ENCODE data around the gene KIAA1549.

The KIAA1549 gene

GRCh38 chr7:138890499-138891445 is 90.4 kb downstream of the KIAA1549 start:
- Histone ChIP-seq H3K27ac (no peak overlapping the region), H3K4me2 (no peak overlapping the region)

GRCh38 chr7:138889582-138890498 is 91.3 kb downstream of the KIAA1549 start:
- no peak overlapping the region for H3K4me2 ChIP-seq
- no peak for TF ChIP-seq CTCF (conservative IDR thresholded peaks at IDR 0.05; ENCODE audit: low read depth, low read length)
- no peaks in the 10 kb centered on the region for H3K79me2 ChIP-seq (ENCODE audit: insufficient read depth, low read depth)
- H3K27me3 ChIP-seq (ENCODE audit: insufficient read depth, low read depth) = no peaks in the 10 kb centered on the region
- H3K4me1 ChIP-seq (ENCODE audit: low read depth, poor library complexity, severe bottlenecking) = peaks cover 11% of the 10 kb centered on the region
- H3K36me3 ChIP-seq (ENCODE audit: insufficient read depth) = no peaks in the 10 kb centered on the region
- H3K4me3 ChIP-seq (IDR thresholded peaks at IDR 0.05; ENCODE audit: insufficient read depth, low read depth, low read length) = no peak overlapping the region
- H3K27ac ChIP-seq = no peak overlapping the region
- H2AFZ ChIP-seq (ENCODE audit: low read depth) = no peak overlapping the region
- H4K20me1 ChIP-seq (ENCODE audit: insufficient read depth) = no peaks in the 10 kb centered on the region
- no peak overlapping the region for H3K9ac ChIP-seq

More at GRCh38 chr7:138890499-138891445, 90.4 kb downstream of the KIAA1549 start:
- no peak for TF ChIP-seq CTCF (conservative IDR thresholded peaks at IDR 0.05; ENCODE audit: low read depth, low read length)
- Histone ChIP-seq H4K20me1 (ENCODE audit: insufficient read depth) (no peaks in the 10 kb centered on the region), H3K36me3 (ENCODE audit: insufficient read depth) (no peaks in the 10 kb centered on the region), H3K4me1 (ENCODE audit: low read depth, poor library complexity, severe bottlenecking) (peaks cover 11% of the 10 kb centered on the region), H2AFZ (ENCODE audit: low read depth) (no peak overlapping the region), H3K27me3 (ENCODE audit: insufficient read depth, low read depth) (no peaks in the 10 kb centered on the region), H3K9ac (no peak overlapping the region), H3K79me2 (ENCODE audit: insufficient read depth, low read depth) (no peaks in the 10 kb centered on the region), H3K4me3 (IDR thresholded peaks at IDR 0.05; ENCODE audit: insufficient read depth, low read depth, low read length) (no peak overlapping the region)

GRCh38 chr7:138887872-138888656 is 93.1 kb downstream of the KIAA1549 start:
- no peak overlapping the region for H2AFZ ChIP-seq (ENCODE audit: low read depth)

More at GRCh38 chr7:138887872-138888656, 93.1 kb downstream of the KIAA1549 start:
- H3K36me3 ChIP-seq (ENCODE audit: insufficient read depth) = no peaks in the 10 kb centered on the region
- H3K27me3 ChIP-seq (ENCODE audit: insufficient read depth, low read depth) = no peaks in the 10 kb centered on the region
- no peaks in the 10 kb centered on the region for H4K20me1 ChIP-seq (ENCODE audit: insufficient read depth)
- TF ChIP-seq CTCF (conservative IDR thresholded peaks at IDR 0.05; ENCODE audit: low read depth, low read length) = no peak
- H3K9ac ChIP-seq = no peak overlapping the region
- H3K4me2 ChIP-seq = no peak overlapping the region
- no peak overlapping the region for H3K4me3 ChIP-seq (IDR thresholded peaks at IDR 0.05; ENCODE audit: insufficient read depth, low read depth, low read length)
- H3K79me2 ChIP-seq (ENCODE audit: insufficient read depth, low read depth) = no peaks in the 10 kb centered on the region
- H3K4me1 ChIP-seq (ENCODE audit: low read depth, poor library complexity, severe bottlenecking) = peaks cover 11% of the 10 kb centered on the region
- no peak overlapping the region for H3K27ac ChIP-seq

Data from KMS-11 (cell line).